Measurements from ENCODE around the gene LRRC27.
"Not testable (repeated sequence)": the region's sequence is repeated elsewhere in the genome, so short reads cannot be mapped to it uniquely, and the experiment has no call there.

LRRC27 gene

GRCh38 chr10:132369636-132370185, 37.7 kb downstream of the LRRC27 start:
- Mint-ChIP-seq H3K36me3 (ENCODE audit: low read depth) (no peaks in the 10 kb centered on the region), H3K4me1 (ENCODE audit: low read depth) (peaks cover 3% of the 10 kb centered on the region), H3K9me3 (no peaks in the 10 kb centered on the region), H3K4me3 (no peak overlapping the region), H3K27ac (no peak overlapping the region), H3K27me3 (ENCODE audit: low read depth) (no peaks in the 10 kb centered on the region)
- DNase-seq (ENCODE audit: low spot score) = no peak

- H3K27ac Mint-ChIP-seq = no peak overlapping the region
- no peaks in the 10 kb centered on the region for H3K27me3 Mint-ChIP-seq (ENCODE audit: low read depth)
- no peaks in the 10 kb centered on the region for H3K36me3 Mint-ChIP-seq (ENCODE audit: low read depth)
- no peak for DNase-seq (ENCODE audit: low spot score)
- no peaks in the 10 kb centered on the region for H3K9me3 Mint-ChIP-seq
- H3K4me1 Mint-ChIP-seq (ENCODE audit: low read depth) = peaks cover 3% of the 10 kb centered on the region
- no peak overlapping the region for H3K4me3 Mint-ChIP-seq
Observed at GRCh38 chr10:132370426-132371340, 38.7 kb downstream of the LRRC27 start.

- no peak overlapping the region for H3K4me3 Mint-ChIP-seq
- no peak overlapping the region for H3K27ac Mint-ChIP-seq
- H3K9me3 Mint-ChIP-seq = no peaks in the 10 kb centered on the region
- peaks cover 3% of the 10 kb centered on the region for H3K4me1 Mint-ChIP-seq (ENCODE audit: low read depth)
- no peak for DNase-seq (ENCODE audit: low spot score)
- no peaks in the 10 kb centered on the region for H3K36me3 Mint-ChIP-seq (ENCODE audit: low read depth)
- no peaks in the 10 kb centered on the region for H3K27me3 Mint-ChIP-seq (ENCODE audit: low read depth)
Observed at GRCh38 chr10:132371641-132372081, 39.7 kb downstream of the LRRC27 start.

GRCh38 chr10:132372516-132373095, 40.6 kb downstream of the LRRC27 start:
- Mint-ChIP-seq H3K4me3 (no peak overlapping the region), H3K9me3 (no peaks in the 10 kb centered on the region), H3K36me3 (ENCODE audit: low read depth) (no peaks in the 10 kb centered on the region), H3K27ac (no peak overlapping the region), H3K4me1 (ENCODE audit: low read depth) (peaks cover 3% of the 10 kb centered on the region), H3K27me3 (ENCODE audit: low read depth) (peaks cover 3% of the 10 kb centered on the region)
- no peak for DNase-seq (ENCODE audit: low spot score)

DNA sequence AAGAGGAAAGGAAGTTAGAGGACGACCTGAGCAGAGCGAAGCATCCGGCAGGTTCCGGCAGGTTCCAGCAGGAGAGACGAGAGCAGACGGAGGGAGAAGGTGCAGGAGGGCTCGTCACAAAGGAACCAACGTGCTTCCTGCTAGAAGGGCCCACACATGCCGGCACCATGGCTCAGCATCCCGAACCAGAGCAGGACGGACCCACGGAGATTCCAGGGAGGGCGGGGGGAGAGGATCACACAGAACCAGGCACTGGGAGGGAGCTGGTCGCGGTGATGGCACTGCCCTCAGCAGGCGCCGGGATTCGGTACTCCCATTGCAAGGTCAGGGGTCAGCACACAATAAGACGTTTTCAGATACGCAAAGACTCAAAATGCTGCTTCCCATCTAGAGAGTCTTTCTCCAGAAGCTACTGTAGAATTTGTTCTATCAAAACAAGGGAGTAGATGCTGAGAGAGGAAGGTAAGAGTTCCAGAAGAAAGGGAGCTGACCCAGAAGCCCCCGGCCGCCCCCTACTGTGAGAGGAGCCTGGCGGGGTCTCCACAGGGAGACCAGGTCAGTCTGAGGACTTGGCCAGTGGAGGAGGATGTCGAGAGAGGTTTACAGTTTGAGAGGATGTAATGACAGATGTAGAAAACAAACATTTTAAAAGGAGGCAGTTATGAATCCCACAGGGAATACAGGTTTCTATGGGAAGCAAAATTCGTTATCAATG, 41.4 kb downstream of the LRRC27 start:
- Mint-ChIP-seq H3K4me3 (no peak overlapping the region), H3K27ac (no peak overlapping the region), H3K36me3 (ENCODE audit: low read depth) (no peaks in the 10 kb centered on the region), H3K9me3 (no peaks in the 10 kb centered on the region), H3K4me1 (ENCODE audit: low read depth) (peaks cover 3% of the 10 kb centered on the region), H3K27me3 (ENCODE audit: low read depth) (peaks cover 3% of the 10 kb centered on the region)
- DNase-seq (ENCODE audit: low spot score) = no peak

- Mint-ChIP-seq H3K4me1 (ENCODE audit: low read depth) (peaks cover 3% of the 10 kb centered on the region), H3K27me3 (ENCODE audit: low read depth) (peaks cover 3% of the 10 kb centered on the region), H3K4me3 (no peak overlapping the region), H3K27ac (no peak overlapping the region), H3K36me3 (ENCODE audit: low read depth) (no peaks in the 10 kb centered on the region), H3K9me3 (no peaks in the 10 kb centered on the region)
- DNase-seq (ENCODE audit: low spot score) = no peak
Observed at GRCh38 chr10:132374176-132374575, 42.2 kb downstream of the LRRC27 start.

DNA sequence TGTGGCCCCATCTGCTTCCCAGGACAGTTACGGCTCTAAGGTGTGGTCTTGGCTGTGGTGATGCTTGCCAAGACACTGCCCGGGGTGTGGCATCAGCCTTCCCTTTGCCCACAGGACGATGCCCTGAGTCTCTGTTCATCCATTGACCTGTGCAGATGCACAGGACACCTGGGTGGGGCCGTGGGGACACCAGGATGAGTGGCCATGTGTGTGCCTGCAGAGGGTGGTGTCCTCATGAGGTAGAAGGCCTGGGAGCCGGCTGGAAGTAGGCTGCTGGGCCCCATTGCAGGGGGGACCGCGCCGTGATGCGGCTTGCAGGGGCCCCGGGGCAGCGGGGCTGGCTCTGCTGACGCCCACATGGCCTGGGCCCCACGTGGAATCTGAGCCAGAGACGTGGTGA, 42.6 kb downstream of the LRRC27 start:
- Mint-ChIP-seq H3K36me3 (ENCODE audit: low read depth) (no peaks in the 10 kb centered on the region), H3K27me3 (ENCODE audit: low read depth) (peaks cover 4% of the 10 kb centered on the region), H3K4me3 (no peak overlapping the region), H3K4me1 (ENCODE audit: low read depth) (peaks cover 3% of the 10 kb centered on the region), H3K9me3 (no peaks in the 10 kb centered on the region), H3K27ac (no peak overlapping the region)
- no peak for DNase-seq (ENCODE audit: low spot score)

GRCh38 chr10:132375116-132375794, 43.3 kb downstream of the LRRC27 start:
- H3K27me3 Mint-ChIP-seq (ENCODE audit: low read depth) = peaks cover 4% of the 10 kb centered on the region
- no peak overlapping the region for H3K27ac Mint-ChIP-seq
- H3K9me3 Mint-ChIP-seq = no peaks in the 10 kb centered on the region
- H3K4me3 Mint-ChIP-seq = no peak overlapping the region
- peaks cover 3% of the 10 kb centered on the region for H3K4me1 Mint-ChIP-seq (ENCODE audit: low read depth)
- H3K36me3 Mint-ChIP-seq (ENCODE audit: low read depth) = no peaks in the 10 kb centered on the region
- DNase-seq (ENCODE audit: low spot score) = no peak

GRCh38 chr10:132375795-132376297, 43.9 kb downstream of the LRRC27 start:
- H3K9me3 Mint-ChIP-seq = no peaks in the 10 kb centered on the region
- no peak for DNase-seq (ENCODE audit: low spot score)
- no peak overlapping the region for H3K4me3 Mint-ChIP-seq
- peaks cover 3% of the 10 kb centered on the region for H3K4me1 Mint-ChIP-seq (ENCODE audit: low read depth)
- peaks cover 4% of the 10 kb centered on the region for H3K27me3 Mint-ChIP-seq (ENCODE audit: low read depth)
- H3K36me3 Mint-ChIP-seq (ENCODE audit: low read depth) = no peaks in the 10 kb centered on the region
- H3K27ac Mint-ChIP-seq = no peak overlapping the region

DNA sequence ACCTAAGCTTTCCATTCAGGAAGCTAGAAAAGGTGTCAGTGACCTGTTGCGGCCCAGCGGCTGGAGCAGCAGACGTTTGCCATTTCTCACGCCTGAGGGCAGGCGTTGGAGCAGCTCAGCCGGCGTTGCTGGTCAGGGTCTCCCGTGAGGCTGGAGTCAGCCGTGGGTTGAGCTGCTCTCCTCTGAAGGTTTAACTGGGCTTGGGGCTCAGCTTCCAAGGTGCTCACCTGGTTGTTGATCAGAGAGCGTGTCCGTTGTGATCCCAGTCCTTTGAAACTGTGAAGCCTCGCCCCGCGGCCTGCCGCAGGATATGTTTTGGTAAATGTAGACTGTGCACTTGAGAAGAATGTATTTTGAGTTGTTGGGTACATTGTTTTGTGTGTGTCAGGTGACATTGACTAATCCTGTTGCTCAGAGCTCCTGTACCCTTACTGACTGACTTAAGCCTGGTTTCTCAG, 44.4 kb downstream of the LRRC27 start:
- no peaks in the 10 kb centered on the region for H3K36me3 Mint-ChIP-seq (ENCODE audit: low read depth)
- DNase-seq (ENCODE audit: low spot score) = no peak
- no peak overlapping the region for H3K27ac Mint-ChIP-seq
- no peak overlapping the region for H3K4me3 Mint-ChIP-seq
- H3K9me3 Mint-ChIP-seq = no peaks in the 10 kb centered on the region
- H3K4me1 Mint-ChIP-seq (ENCODE audit: low read depth) = peaks cover 4% of the 10 kb centered on the region
- peaks cover 4% of the 10 kb centered on the region for H3K27me3 Mint-ChIP-seq (ENCODE audit: low read depth)

DNA sequence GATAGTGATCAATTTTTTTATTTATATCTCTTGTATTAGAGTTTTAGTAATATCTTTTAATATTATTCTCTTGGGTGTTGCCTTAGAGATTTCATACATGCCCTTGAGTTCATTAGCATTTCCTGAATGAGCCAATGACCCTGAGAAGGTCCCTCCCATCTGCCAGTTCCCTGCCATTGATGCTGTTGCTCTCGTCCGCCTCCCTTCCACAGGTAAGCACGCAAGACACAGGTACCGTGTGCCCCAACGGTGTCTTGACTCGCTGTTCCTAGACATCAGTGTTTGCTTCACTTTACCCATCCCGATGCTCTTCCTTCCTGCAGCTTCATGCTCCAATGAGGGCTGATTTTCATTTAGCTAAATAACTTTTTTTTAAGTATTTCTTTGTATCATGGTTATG, 45.3 kb downstream of the LRRC27 start:
- Mint-ChIP-seq H3K4me3 (no peak overlapping the region), H3K36me3 (ENCODE audit: low read depth) (no peaks in the 10 kb centered on the region), H3K4me1 (ENCODE audit: low read depth) (peaks cover 10% of the 10 kb centered on the region), H3K27me3 (ENCODE audit: low read depth) (peaks cover 4% of the 10 kb centered on the region), H3K27ac (no peak overlapping the region), H3K9me3 (no peaks in the 10 kb centered on the region)
- DNase-seq (ENCODE audit: low spot score) = no peak

- not testable (repeated sequence) for H3K27ac Mint-ChIP-seq; H3K4me3 Mint-ChIP-seq; DNase-seq (ENCODE audit: low spot score); H3K36me3 Mint-ChIP-seq (ENCODE audit: low read depth); H3K9me3 Mint-ChIP-seq; H3K27me3 Mint-ChIP-seq (ENCODE audit: low read depth)
- peaks cover 13% of the 10 kb centered on the region for H3K4me1 Mint-ChIP-seq (ENCODE audit: low read depth)
Observed at GRCh38 chr10:132379026-132379425, 47.0 kb downstream of the LRRC27 start.

DNA sequence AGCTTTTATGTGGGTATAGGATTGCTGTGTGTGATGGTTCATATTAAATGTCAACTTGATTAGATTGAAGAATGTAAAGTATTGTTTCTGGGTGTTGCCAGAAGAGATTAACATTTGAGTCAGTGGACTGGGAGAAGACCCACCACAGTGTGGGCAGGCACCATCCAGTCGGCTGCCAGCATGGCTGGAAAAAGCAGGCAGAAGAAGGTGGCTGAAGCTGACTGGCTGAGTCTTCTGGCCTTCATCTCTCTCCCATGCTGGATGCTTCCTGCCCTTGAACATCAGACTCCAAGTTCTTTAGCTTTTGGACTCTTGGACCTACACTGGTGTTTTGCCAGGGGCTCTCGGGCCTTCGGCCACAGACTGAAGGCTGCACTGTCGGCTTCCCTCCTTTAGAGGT, 49.0 kb downstream of the LRRC27 start:
- not testable (repeated sequence) for H3K4me3 Mint-ChIP-seq; DNase-seq (ENCODE audit: low spot score); H3K36me3 Mint-ChIP-seq (ENCODE audit: low read depth); H3K27me3 Mint-ChIP-seq (ENCODE audit: low read depth); H3K27ac Mint-ChIP-seq; H3K9me3 Mint-ChIP-seq
- peaks cover 13% of the 10 kb centered on the region for H3K4me1 Mint-ChIP-seq (ENCODE audit: low read depth)
